HG03558 (cell line): Measurements from ENCODE around the gene ZSWIM4.
"Not testable (repeated sequence)": the region's sequence is repeated elsewhere in the genome, so short reads cannot be mapped to it uniquely, and the experiment has no call there.

Source experiments
- ATAC-seq: cut with Tn5 transposase; IDR thresholded peaks from one replicate; pipeline ENCODE4 v1.9.1; 2021; ENCODE audit warnings: moderate number of reproducible peaks; ENCODE audit not compliant: unreplicated experiment; ENCODE audit errors: extremely low read depth

ZSWIM4 gene

DNA sequence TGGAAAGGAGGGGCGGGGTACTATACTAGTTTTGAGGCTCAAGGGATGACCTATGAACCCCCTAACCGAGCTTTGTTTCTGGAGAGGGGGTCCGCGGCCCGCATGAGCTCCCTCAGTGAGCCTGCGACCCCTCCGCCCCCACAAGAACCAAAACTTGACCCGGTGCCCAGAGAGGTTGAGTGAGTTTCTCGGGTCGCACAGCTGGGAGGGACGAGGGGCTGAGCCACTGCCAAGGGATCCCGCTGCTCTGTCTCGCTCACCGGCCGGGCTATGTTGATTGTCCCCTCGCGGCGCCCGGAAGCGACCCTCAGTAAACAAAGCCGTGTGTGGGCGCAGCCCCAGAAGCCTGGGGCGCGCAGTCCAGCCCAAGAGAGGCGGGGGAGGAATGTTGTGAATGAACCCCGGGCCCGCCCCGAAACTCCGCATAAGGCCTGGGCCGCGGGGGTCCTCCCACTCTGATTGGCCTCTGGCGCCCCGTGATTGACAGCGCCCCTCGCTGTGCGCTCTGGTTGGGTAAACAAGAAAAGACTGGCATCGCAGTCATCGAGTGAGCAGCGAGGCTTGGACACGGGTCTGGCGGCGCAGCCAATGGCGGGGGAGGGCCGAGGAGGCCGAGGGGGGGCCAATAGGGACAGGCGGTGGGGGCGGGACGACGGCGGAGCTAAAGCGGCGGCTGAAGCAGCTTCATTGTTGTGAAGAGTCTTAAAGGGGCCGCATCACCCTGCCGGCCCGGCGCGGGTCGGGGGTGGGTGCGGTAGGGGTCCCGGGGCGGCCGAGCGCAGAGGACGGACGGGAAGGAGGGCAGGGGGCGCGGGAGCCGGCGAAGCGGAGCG lies at the start of gene ZSWIM4:
TSS of gene ZSWIM4 (plus strand) at position 687 of the 833 bp plus-strand sequence. CDS start 206 bp downstream, outside the sequence.
- peak; percentile 81 for ATAC-seq

DNA sequence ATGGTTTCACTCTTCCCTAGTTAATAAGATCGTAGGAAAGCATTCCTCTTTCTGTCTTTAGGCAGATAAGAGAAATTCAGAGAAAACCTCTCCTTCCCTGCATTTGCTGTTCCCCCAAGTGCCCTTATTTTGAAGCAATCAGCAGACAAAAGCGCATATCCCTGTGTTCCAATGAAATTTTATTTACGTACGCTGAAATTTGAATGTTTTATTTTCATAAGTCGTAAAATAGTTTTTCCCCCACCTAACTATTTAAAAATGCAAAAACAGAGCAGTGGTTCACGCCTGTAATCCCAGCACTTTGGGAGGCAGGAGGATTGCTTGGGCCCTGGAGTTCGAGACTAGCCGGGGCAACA lies 48.2 kb upstream of the ZSWIM4 start:
- ATAC-seq = no peak

DNA sequence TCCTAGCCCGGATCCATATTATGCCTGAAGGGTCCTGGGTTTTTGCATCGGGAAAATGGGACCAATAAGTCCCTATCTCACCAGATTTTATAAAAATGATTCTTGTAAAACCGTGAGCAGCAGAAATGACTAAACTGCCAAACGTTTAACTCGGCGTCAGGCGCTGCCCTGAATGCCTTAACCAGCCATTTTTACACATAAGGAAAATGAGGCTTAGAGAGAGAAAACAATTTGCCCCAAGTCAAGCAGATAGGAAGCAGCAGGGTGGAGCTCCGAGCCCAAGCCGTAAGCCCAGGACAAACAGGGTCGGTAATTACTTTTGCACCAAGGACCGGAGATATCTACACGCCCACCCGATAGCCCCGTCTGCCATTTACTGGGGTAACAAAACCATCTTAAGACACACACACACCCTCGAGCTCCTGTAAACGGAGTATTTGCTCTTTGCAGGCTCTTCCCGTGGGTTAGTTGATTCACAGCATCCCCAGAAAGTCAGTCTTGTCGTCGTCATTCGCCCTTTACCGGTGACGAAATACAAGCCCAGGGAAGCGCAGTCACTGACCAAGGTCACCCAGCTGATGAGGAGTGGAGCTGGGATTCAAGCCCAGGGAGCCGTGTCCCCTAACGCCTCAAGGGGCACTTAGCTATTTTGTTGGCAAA lies 46.9 kb upstream of the ZSWIM4 start:
- ATAC-seq = no peak

DNA sequence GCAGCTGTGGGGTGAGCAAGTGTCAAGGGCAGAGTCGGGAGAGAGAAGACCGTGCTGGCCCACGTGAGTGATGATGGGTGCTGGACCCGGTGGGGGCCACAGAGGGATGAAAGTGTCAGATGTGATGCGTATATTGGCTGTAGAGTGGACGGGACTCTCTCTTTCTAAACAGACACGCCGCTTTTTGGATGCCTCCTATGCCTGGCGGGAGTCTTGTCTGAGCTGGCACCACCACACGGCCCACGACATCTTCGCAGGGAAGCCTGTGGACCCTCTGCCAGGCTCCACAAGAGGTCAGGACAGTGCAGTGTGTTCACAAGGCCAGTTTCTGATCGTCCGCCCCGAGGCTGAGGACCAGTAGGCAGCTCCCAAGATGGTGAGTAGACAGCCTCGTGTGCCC lies 43.8 kb upstream of the ZSWIM4 start:
- ATAC-seq = no peak

DNA sequence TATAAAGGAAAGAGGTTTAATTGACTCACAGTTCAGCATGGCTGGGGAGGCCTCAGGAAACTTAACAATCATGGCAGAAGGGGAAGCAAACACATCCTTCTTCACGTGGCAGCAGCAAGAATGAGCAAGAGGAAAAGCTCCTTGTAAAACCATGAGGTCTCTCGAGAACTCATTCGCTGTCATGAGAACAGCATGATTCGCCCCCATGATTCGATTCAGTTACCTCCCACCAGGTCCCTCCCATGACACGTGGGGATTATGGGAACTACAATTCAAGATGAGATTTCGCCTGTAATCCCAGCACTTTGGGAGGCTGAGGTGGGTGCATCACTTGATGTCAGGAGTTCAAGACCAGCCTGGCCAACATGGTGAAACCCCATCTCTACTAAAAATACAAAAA lies 41.6 kb upstream of the ZSWIM4 start:
- ATAC-seq = not testable (repeated sequence)

DNA sequence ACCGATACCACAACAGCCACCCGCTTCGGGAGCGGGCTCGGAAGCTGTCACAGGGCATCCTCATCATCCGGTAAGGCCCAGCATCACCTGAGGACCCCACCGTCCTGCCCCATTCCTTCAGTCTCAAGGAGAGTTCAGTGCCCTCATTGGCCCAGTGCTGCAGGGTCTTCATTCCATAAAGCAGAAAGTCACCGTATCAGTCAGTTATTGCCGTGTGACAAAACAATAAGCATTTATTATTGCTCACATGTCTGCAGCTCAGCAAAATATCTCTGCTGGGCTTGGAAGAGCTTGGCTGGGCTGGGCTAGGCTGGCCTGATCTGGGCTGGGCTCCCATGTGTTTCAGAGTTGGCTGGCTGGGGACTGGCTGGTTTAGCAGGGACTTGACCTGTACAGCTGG lies 39.0 kb upstream of the ZSWIM4 start:
- no peak for ATAC-seq

DNA sequence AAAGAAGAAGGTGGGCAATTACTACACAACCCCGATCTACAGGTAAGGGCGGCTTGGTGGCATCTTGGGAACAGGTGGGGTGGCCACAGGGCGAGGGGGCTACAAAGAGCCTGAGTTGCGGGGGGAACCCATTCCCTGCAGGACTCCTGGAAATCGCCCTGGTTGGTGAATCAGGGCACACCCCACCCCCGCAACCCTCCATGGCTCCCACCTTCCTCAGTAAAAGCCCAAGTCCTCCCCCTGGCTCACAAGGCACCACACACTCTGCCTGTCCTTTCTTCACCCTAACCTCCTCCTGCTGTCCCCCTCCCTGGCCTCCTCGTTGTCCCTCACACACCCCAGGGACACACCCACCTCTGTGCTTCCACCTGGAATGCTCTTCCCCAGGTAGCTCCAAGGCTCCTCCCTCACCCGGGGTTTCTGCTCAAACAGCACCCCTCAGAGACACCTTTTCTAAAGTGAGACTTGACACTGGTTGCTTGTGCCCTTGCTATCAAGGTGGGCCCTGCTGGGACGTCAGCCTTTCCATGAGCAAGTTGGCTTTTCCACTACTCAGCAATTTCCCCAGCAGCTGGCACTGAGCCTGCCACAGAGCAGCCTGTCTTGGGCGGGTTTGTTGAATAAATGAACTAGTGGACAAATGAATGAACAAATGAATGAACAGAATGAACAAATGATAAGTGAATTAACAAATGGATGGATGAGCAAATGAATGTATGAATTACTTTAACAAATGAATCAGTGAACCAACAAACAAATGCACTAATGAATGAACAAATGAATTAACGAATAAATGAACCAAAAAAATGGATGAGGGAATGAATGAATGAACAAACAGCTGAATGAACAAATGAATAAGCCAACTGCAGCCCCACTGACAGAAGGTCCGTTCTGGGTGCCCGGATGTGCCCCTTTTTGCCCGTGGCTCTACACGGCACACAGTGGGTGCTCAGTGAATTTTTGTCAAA lies 37.2 kb upstream of the ZSWIM4 start:
- ATAC-seq = no peak

DNA sequence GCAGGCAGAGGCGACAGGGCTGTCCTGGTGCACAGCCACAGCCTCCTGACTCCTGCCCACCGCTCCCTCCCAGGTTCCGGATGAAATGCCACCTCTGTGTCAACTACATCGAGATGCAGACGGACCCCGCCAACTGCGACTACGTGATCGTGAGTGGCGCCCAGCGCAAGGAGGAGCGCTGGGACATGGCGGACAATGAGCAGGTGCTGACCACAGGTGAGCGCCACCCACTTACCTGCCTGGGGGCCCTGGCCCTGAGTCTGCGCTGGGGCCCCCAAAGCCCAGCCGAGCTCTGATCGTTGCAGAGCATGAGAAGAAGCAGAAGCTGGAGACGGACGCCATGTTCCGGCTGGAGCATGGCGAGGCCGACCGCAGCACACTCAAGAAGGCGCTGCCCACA lies 36.4 kb upstream of the ZSWIM4 start:
- no peak for ATAC-seq

DNA sequence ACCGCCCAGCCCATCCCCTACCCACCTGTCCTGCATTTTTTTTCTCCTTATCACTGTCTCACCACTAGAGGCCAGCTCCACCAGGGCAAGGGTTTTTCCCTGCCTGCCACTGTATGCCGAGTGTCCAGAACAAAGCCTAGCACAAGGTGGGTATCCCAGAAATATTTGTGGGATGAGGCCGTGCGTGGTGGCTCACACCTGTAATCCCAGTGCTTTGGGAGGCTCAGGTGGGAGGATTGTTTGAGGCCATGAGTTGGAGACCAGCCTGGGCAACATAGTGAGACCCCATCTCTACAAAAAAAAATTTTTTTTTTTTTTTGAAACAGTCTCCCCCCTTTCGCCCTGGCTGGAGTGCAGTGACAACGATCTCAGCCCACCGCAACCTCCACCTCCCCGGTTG lies 33.8 kb upstream of the ZSWIM4 start:
- no peak for ATAC-seq

DNA sequence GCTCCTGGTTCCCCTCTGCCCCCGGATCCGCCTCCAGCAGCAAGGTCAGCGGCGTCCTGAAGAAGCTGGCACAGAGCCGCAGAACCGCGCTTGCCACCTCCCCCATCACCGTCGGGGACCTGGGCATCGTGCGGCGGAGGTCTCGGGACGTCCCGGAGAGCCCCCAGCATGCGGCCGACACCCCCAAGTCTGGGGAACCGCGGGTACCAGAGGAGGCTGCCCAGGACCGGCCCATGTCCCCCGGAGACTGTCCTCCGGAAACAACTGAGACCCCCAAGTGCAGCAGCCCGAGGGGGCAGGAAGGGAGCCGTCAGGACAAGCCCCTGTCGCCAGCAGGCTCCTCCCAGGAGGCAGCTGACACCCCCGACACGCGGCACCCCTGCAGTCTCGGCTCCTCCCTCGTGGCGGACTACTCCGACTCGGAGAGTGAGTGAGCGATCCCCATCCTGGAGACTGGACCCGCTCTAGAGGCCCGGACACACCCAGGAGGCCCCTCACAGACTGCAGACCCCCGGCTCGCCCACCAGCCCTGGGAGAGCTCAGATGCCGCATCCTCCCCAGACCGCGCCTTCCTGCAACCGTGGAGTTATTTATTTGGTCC lies 32.5 kb upstream of the ZSWIM4 start:
- ATAC-seq = no peak

DNA sequence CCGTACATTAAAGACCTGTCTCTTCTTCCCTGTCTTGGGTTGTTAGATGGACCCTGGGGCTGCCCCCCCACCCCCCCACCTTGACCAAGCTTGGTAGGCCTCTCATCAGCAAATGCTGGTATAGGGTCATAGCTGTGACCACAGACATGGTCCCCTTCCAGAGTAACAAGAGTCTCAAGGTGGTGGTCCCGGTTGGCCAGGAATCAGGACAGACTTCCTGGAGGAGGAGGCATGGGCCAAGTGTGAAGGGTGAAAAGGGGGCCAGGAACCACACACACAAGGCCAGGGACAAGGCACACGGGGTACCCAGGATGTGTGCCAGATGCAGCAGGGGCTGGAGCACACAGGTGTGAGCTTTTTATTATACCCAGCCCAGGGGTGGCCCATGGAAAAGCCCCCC lies 32.0 kb upstream of the ZSWIM4 start:
- ATAC-seq = no peak

DNA sequence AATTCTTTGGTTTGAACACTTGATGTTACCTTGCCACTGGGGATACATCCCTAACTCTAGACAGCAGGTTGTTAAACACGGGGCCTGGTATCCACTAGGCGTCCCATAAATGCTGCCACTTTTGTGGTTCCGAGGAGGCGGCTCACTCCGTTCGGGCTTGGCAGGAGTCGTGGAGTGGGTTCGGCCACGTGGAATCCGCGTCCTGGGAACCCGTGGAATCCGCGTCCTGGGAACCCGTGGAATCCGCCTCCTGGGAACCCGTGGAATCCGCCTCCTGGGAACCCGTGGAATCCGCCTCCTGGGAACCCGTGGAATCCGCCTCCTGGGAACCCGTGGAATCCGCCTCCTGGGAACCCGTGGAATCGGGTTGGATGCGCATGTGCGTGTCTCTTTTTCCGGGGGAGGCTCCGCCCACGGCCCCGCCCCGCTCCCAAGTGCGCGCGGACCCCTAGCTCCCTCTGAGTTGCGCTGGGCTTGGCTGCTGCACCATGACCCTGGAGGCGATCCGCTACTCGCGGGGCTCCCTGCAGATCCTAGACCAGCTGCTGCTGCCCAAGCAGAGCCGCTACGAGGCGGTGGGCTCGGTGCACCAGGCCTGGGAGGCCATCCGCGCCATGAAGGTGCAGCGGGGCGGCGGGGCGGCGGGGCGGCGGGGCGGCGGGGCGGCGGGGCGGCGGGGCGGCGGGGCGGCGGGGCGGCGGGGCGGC lies 31.0 kb upstream of the ZSWIM4 start, which contains the start of gene MRI1:
TSS of gene MRI1 (plus strand) at position 422 of the 707 bp plus-strand sequence. CDS start at position 489, 67 bp downstream.
- ATAC-seq = no peak

DNA sequence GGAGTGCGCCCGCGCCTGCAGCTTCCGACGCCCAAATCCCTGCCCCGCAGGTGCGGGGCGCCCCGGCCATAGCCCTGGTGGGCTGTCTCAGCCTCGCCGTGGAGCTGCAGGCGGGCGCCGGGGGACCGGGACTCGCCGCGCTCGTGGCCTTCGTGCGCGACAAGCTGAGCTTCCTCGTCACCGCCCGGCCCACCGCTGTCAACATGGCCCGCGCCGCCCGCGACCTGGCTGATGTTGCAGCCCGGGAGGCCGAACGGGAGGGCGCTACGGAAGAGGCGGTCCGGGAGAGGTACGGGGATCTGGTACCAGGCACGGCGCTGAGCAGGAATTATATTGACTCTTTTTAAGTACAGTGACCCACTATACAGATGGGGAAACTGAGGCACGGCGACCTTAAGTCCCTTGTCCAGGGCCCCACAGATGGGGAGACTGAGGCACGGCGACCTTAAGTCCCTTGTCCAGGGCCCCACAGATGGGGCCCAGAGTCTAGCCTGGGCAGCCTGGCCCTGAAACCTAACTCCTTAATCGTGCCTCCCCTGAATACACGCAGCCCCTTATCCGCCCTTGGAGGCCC lies 30.3 kb upstream of the ZSWIM4 start:
- no peak for ATAC-seq

DNA sequence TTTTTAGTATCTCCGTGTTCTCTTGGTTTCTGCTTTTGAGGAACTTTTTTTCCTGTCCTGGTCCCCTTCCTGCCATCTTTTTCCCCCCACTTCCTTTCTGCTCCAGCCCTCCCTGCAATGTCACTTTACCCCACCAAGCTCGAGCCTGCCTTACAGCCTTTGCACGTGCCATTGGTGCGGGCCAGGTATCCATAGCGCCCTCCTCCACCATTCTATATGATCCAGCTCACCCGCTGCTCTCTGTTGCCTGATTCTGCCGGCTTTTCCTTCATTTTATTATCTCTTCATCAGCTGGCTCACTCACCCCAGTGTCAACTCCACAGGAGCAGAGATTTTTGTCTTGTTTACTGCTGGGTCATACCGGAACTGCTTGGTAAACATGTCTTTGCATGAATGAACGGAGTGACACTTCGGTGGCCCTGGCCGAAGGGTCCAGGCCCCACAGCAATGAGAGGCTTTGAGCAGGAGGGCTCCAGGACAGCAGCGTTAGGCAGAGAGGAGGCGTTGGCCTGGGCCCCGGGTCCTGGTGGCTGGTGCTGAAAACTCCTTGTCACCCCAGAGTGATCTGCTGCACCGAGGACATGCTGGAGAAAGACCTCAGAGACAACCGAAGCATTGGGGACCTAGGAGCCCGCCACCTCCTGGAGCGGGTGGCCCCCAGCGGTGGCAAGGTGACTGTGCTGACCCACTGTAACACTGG lies 29.7 kb upstream of the ZSWIM4 start:
- ATAC-seq = no peak

DNA sequence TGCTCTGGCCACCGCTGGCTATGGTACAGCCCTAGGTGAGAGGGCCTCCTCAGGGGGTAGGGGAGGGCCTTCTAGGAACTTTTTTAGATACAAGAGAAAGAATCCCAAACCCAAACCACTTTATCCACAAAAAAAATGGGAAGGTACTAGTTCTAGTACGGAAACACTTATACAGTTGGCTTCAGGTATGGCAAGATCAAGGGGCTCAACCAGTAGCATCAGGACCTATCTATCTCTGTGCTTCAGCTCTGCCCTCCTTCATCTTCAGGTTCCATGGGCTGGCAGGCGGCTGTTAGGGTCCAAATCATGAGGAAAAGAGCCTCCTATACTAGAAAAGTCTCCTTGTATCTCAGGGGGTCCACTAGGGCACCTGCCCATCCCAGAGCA lies 29.2 kb upstream of the ZSWIM4 start:
- ATAC-seq = no peak

DNA sequence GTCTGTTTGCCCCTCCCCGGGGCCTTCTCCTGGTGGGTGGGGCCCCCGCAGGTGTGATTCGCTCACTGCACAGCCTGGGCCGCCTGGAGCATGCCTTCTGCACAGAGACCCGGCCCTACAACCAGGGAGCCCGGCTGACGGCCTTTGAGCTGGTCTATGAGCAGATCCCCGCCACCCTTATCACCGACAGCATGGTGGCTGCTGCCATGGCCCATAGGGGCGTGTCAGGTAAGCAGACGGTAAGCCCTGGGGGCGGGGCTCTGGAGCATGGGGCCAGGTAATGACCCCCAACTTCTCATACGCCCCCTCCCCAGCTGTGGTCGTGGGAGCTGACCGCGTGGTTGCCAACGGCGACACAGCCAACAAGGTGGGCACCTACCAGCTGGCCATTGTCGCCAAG lies 26.7 kb upstream of the ZSWIM4 start:
- ATAC-seq = no peak

DNA sequence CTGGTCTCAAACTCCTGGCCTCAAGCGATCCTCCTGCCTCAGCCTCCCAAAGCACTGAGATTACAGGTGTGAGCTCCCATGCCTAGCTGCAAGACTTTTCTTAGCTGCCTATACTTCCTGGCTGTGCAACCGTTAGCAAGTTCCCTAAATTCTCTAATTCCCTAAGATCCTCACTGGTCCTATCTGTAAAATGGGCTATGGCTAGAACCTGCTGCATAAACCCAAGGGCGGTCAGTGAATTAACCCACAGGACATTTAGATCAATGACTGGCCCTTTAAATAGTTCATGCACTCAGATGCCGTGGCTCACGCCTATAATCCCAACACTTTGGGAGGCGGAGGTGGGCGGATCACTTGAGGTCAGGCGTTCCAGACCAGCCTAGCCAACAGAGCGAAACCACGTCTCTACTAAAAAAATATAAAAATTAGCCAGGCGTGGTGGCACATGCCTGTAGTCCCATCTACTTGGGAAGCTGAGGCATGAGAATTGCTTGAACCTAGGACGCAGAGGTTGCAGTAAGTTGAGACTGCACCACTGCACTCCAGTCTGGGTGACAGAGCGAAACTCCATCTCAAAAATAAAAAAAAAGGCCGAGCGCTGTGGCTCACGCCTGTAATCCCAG lies 25.1 kb upstream of the ZSWIM4 start:
- no peak for ATAC-seq
